ENCODE data around the gene MAPK1.

- TF ChIP-seq CTCF (IDR thresholded peaks at IDR 0.05) (no peak), POLR2A (IDR thresholded peaks at IDR 0.05) (no peak)
Measured at GRCh38 chr22:21710156-21710555, 157.3 kb downstream of the MAPK1 start.

Data from uterus (tissue), 2 donors.